ENCODE data around the gene ANGEL2. TPM values are rescaled to one million over a fixed set of nuclear protein-coding genes. Genes with fewer than 3 reads are reported as not detected.

The ANGEL2 gene
- total and polyA plus RNA-seq, 5 donors, result 10.2 to 25.4 (median 20.6) TPM

Other genes starting within 250 kb of the ANGEL2 start
- gene NSL1, start 224.1 kb downstream of the ANGEL2 start, total RNA-seq, result 10 to 100 TPM; 22.5 to 30.6 (median 26.3) TPM
- gene NSL1, start 224.1 kb downstream of the ANGEL2 start, polyA plus RNA-seq, result 22.7 TPM
- 10 to 100 TPM; 15.0 to 20.6 (median 18.8) TPM for gene TATDN3, start 224.0 kb downstream of the ANGEL2 start, total RNA-seq
- 23.3 TPM for gene TATDN3, start 224.0 kb downstream of the ANGEL2 start, polyA plus RNA-seq
- gene SPATA45, start 168.2 kb downstream of the ANGEL2 start, total RNA-seq, result not detected
- gene SPATA45, start 168.2 kb downstream of the ANGEL2 start, polyA plus RNA-seq, result not detected
- gene FLVCR1, start 157.6 kb downstream of the ANGEL2 start, total RNA-seq, result 1 to 10 TPM; 2.5 to 4.7 (median 3.3) TPM
- 1.1 TPM for gene FLVCR1, start 157.6 kb downstream of the ANGEL2 start, polyA plus RNA-seq
- gene VASH2, start 65.3 kb downstream of the ANGEL2 start, total RNA-seq, result 1 to 10 TPM in 3 of 4 donors, under 1 TPM in 1; 0.91 to 1.3 (median 1.0) TPM
- gene VASH2, start 65.3 kb downstream of the ANGEL2 start, polyA plus RNA-seq, result 0.50 TPM
- gene RPS6KC1, start 35.4 kb upstream of the ANGEL2 start, total RNA-seq, result 10 to 100 TPM; 10.8 to 14.6 (median 11.6) TPM
- gene RPS6KC1, start 35.4 kb upstream of the ANGEL2 start, polyA plus RNA-seq, result 4.3 TPM

Data from right cardiac atrium (tissue), 5 donors.